Heart right ventricle (tissue), 16 donors: Measurements from ENCODE around the gene MDN1. TPM values are rescaled to one million over a fixed set of nuclear protein-coding genes. Genes with fewer than 3 reads are reported as not detected.

Experiments used
- ATAC-seq, 8 donors: fragments of 200-7000 bp; cut with Tn5 transposase; one replicate each; pipeline ENCODE4 v1.9.1; 2020; ENCODE audit warnings: mild to moderate bottlenecking in 8 of 8, moderate library complexity in 8 of 8, moderate number of reproducible peaks in 1 of 8
- DNase-seq, 2 donors: peaks; one replicate each; pipeline ENCODE4 v3.0.0-alpha.2; 2020
- H3K27ac ChIP-seq, 10 donors: fragments of 200-600 bp; sonication (generic) in 2 of 10; one replicate each; pipeline versions ENCODE4 v1.5.0 to v1.8.0; 2020 to 2022; ENCODE audit warnings: mild to moderate bottlenecking in 3 of 10
- H3K27me3 ChIP-seq, 7 donors: fragments of 200-600 bp; one replicate each; pipeline ENCODE4 v1.8.0; 2021 to 2022; ENCODE audit warnings: mild to moderate bottlenecking in 2 of 7
- H3K36me3 ChIP-seq, 9 donors: fragments of 200-600 bp; sonication (generic) in 1 of 9; one replicate each; pipeline versions ENCODE4 v1.5.0 to v1.8.0; 2020 to 2022; ENCODE audit warnings: mild to moderate bottlenecking in 2 of 9
- H3K4me1 ChIP-seq, 9 donors: fragments of 200-600 bp; sonication (generic) in 1 of 9; one replicate each; pipeline versions ENCODE4 v1.5.0 to v1.8.0; 2020 to 2022; ENCODE audit warnings: mild to moderate bottlenecking in 4 of 9
- H3K4me3 ChIP-seq, 10 donors: fragments of 200-600 bp; sonication (generic) in 2 of 10; one replicate each; pipeline versions ENCODE4 v1.5.0 to v1.8.0; 2020 to 2022; ENCODE audit warnings: mild to moderate bottlenecking in 7 of 10, moderate library complexity in 2 of 10
- H3K9me3 ChIP-seq, 11 donors: fragments of 200-600 bp in 10 of 11; sonication (generic) in 2 of 11; one replicate each; pipeline versions ENCODE4 v1.5.0 to v1.8.0; 2013 to 2022; ENCODE audit warnings: mild to moderate bottlenecking in 2 of 11, control low read depth in 1 of 11, moderate library complexity in 1 of 11
- WGBS, 2 donors: extraction: QIAGEN DNeasy Blood & Tissue Kit; methylation state at CpG; one replicate each; pipeline ENCODE4 v1.1.7; 2013; ENCODE audit warnings: inconsistent platforms in 1 of 2; 5-methylcytosine and 5-hydroxymethylcytosine counted together
- intact Hi-C, 10 donors: fragments of 100-400 bp; cut with DNase I; formaldehyde crosslinking; loops; one replicate each; pipeline versions ENCODE4 v1.11.1 to v1.14.2; 2022
- polyA plus RNA-seq, 2 donors: library from polyadenylated mRNA; stranded (reverse); fragments of 200-250 nt; gene quantifications; one replicate each; pipeline ENCODE4 v1.2.3, GENCODE V29; 2013
- total RNA-seq, 10 donors: library from RNA; stranded (reverse); fragmentation: NEBNext Ultra II Directional in 3 of 10; extraction: Animal tissue kit (Norgen Biotek cat#: 25700) in 3 of 10; gene quantifications; one replicate each; pipeline versions ENCODE4 v1.2.1 to v1.2.4, GENCODE V29; 2021 to 2023
- TF ChIP-seq, protein P1 (sequence below), 9 donors: fragments of 200-600 bp; sonication (generic) in 2 of 9; IDR thresholded peaks; one replicate each; pipeline versions ENCODE4 v1.5.0 to v1.8.0; 2021 to 2022; ENCODE audit warnings: antibody characterized with exemption in 9 of 9, mild to moderate bottlenecking in 5 of 9, moderate library complexity in 1 of 9
- donor health status: Arrhythmogenic right ventricular cardiomyopathy.
- donor health status: ischemic (EF 13 %, LVEDD 7.1; RV severe dilation, severe dysfunction).
- donor health status: healthy with polysubstance abuse.
- donor health status: DM: no; HTN: yes; CAD: no.
- donor health status: DM: no; HTN: no; CAD: no.
- donor health status: ischemic (EF 25% LVEDD 6.9; RV normal size, moderate dysfunction).
- donor health status: ischemic (EF 25% LVEDD 5.7; RV mildly dilated, moderate dysfunction).
- donor health status: healthy.
- donor health status: DM: yes; HTN: yes; CAD: no.
- donor health status: Ischemic cardiomyopathy.
- donor health status: ischemic (EF 35%, LVEDD 5.7; RV mildly dilated, moderate dysfunction).
- donor health status: nonischemic (EF 11% LVEDD 7.7; RV severe dilation, severe dysfunction).
- donor health status: DM: yes; HTN: yes; CAD: no.
- donor health status: PGD.
- donor health status: ischemic (EF 29% LVEDD 5.4; RV normal size, mild dysfunction).
- donor health status: nonischemic (EF 23%, LVEDD 6.1; RV moderate dilation, normal function).

MDN1 gene
- total and polyA plus RNA-seq, 12 donors, result 8.6 to 41.2 (median 27.5) TPM

DNA sequence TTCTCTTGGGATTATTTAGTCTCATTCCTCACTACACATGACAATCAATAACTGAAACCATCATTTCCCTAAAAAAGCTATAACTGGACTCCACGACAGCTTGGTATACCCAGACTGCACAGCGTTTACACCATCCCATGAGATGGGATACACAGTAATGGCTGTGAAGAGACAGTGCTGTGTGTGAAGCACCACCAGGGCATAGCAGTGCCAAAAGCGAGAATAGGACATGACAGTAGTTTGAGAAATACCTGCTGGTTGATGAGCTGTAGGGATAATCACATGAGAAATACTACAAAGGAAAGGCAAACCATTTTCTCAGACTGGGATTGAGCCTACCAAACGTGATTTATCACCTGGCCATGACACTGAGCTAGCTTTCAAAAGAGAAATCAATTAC, 158.6 kb downstream of the MDN1 start:
- Histone ChIP-seq H3K27me3 (no peaks in the 10 kb centered on the region), H3K4me3 (no peak overlapping the region), H3K4me1 (peaks cover 0 to 10% (median 0%) of the 10 kb centered on the region in 9 donors), H3K36me3 (peaks cover 0 to 100% (median 44%) of the 10 kb centered on the region in 9 donors), H3K9me3 (no peaks in the 10 kb centered on the region), H3K27ac (no peak overlapping the region)
- TF ChIP-seq, protein P1, sequence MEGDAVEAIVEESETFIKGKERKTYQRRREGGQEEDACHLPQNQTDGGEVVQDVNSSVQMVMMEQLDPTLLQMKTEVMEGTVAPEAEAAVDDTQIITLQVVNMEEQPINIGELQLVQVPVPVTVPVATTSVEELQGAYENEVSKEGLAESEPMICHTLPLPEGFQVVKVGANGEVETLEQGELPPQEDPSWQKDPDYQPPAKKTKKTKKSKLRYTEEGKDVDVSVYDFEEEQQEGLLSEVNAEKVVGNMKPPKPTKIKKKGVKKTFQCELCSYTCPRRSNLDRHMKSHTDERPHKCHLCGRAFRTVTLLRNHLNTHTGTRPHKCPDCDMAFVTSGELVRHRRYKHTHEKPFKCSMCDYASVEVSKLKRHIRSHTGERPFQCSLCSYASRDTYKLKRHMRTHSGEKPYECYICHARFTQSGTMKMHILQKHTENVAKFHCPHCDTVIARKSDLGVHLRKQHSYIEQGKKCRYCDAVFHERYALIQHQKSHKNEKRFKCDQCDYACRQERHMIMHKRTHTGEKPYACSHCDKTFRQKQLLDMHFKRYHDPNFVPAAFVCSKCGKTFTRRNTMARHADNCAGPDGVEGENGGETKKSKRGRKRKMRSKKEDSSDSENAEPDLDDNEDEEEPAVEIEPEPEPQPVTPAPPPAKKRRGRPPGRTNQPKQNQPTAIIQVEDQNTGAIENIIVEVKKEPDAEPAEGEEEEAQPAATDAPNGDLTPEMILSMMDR (IDR thresholded peaks at IDR 0.05), result no peak
- 89 to 90% methylated on average over 4 of the region's 4 CpGs for WGBS, 2 donors
- DNase-seq, result no peak
- intact Hi-C loops, result no loop called here
- no peak for ATAC-seq

DNA sequence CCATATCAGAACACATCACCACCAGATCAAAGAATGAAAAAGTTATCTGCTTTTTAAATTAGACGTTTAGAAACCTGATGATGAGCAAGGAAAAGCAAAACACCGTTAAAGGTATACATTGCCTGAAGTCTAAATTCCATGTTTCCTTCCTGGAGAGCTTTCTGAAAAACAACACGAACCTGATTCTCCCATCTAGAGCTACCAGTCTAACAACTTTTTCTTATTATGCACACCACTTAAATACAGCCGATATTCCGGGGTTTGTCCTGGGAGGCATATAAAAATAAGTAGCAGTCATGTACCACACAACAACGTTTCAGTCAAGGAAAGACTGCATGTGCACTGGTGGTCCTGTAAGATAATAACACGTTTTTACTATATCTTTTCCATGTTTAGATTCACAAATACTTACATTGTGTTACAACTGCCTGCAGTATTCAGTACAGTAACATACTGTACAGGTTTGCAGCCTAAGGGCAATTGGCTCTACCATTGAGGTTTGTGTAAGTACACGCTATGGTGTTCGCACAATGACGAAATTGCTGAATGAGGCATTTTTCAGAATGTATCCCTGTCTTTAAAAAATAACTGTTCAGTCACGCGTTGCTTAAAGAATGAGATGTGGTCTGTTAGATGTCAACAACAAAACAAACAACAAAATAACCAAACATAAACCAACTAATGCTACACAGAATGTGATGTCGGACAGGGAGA, 162.0 kb downstream of the MDN1 start:
- no peak overlapping the region for H3K4me3 ChIP-seq
- intact Hi-C loops, result no loop called here
- ATAC-seq, result no peak
- TF ChIP-seq, protein P1 (IDR thresholded peaks at IDR 0.05), result no peak
- no peak for DNase-seq
- 88 to 90% methylated on average over 13 of the region's 13 CpGs for WGBS, 2 donors
- H3K27me3 ChIP-seq, result no peaks in the 10 kb centered on the region
- peaks cover 0 to 10% (median 0%) of the 10 kb centered on the region in 9 donors for H3K4me1 ChIP-seq
- no peak overlapping the region for H3K27ac ChIP-seq
- peaks cover 0 to 100% (median 60%) of the 10 kb centered on the region in 9 donors for H3K36me3 ChIP-seq
- no peaks in the 10 kb centered on the region for H3K9me3 ChIP-seq

DNA sequence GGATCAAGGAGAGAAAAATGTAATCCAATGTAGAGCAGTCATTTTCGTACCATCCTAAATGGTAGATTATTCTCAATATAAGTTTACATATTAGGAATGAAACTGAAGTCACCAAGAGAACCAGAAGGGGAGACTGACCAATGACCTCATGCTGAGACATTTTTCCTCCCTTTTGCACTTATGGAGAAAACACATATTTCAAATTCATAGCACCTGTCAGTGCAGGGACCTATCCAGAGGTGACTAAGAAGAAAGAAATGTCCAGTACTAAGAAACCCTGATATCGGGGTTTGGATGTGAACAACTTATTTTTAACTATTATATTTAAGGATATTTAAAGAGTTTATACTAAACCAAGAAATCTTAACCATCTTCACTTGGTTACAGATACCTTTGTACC, 164.5 kb downstream of the MDN1 start:
- WGBS, 2 donors, result 92 to 95% methylated on average over 2 of the region's 2 CpGs
- TF ChIP-seq, protein P1 (IDR thresholded peaks at IDR 0.05), result no peak
- peaks cover 0 to 100% (median 59%) of the 10 kb centered on the region in 9 donors for H3K36me3 ChIP-seq
- no peaks in the 10 kb centered on the region for H3K4me1 ChIP-seq
- no peak overlapping the region for H3K27ac ChIP-seq
- no peaks in the 10 kb centered on the region for H3K9me3 ChIP-seq
- H3K4me3 ChIP-seq, result no peak overlapping the region
- ATAC-seq, result no peak
- no peaks in the 10 kb centered on the region for H3K27me3 ChIP-seq
- intact Hi-C loops, result no loop called here
- DNase-seq, result no peak

DNA sequence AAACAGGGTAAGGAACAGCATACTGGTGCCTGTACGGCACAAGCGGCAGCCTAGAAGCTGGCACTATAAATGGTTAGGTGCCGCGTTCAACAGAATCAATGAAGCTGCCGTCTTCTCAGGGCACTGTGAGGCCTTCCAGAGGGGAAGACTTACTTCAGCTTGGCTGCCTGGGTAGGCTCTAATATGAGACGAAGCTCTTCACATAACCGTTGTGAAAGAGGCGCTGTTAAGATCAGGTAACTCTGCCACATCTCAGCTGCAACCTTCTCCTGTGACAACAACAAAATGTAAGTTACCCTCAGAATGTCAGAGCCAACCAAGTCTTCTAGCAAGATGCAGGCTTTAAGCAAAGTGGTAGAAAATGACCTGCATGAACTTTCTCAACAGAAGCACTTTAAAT, 169.0 kb downstream of the MDN1 start:
- TF ChIP-seq, protein P1 (IDR thresholded peaks at IDR 0.05), result no peak
- 88 to 93% methylated on average over 8 of the region's 8 CpGs for WGBS, 2 donors
- DNase-seq, result no peak
- H3K36me3 ChIP-seq, result peaks cover 0 to 100% (median 43%) of the 10 kb centered on the region in 9 donors
- no peak overlapping the region for H3K27ac ChIP-seq
- H3K9me3 ChIP-seq, result no peaks in the 10 kb centered on the region
- no peaks in the 10 kb centered on the region for H3K4me1 ChIP-seq
- ATAC-seq, result no peak
- no peaks in the 10 kb centered on the region for H3K27me3 ChIP-seq
- H3K4me3 ChIP-seq, result no peak overlapping the region
- intact Hi-C loops, result no loop called here
